AG20443 (cell line): ENCODE data around the gene RFC2.

Experiments
- DNase-seq: peaks from one replicate; pipeline ENCODE4 v3.0.0; 2012; ENCODE audit warnings: low spot score, mixed read lengths

RFC2 gene

DNA sequence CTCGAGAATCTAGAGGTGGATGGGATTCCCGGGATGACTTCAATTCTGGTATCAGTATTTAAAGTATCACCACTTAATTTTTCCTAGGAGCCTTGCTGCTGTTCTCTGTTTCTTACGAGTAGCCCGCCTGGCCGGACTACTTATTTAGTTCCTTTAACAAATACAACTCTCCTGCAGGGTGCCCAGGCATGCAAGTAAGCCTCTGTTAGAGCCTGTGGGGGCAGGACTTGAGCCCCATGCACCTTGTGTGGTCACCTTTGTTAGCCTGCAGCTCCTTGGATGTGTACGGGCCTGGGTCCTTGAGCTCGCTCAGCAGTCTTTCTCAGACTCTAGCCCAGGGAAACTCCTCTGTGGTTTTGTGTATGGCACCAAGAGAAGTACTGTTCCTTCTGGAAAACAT lies 63.9 kb downstream of the RFC2 start:
- no peak for DNase-seq

DNA sequence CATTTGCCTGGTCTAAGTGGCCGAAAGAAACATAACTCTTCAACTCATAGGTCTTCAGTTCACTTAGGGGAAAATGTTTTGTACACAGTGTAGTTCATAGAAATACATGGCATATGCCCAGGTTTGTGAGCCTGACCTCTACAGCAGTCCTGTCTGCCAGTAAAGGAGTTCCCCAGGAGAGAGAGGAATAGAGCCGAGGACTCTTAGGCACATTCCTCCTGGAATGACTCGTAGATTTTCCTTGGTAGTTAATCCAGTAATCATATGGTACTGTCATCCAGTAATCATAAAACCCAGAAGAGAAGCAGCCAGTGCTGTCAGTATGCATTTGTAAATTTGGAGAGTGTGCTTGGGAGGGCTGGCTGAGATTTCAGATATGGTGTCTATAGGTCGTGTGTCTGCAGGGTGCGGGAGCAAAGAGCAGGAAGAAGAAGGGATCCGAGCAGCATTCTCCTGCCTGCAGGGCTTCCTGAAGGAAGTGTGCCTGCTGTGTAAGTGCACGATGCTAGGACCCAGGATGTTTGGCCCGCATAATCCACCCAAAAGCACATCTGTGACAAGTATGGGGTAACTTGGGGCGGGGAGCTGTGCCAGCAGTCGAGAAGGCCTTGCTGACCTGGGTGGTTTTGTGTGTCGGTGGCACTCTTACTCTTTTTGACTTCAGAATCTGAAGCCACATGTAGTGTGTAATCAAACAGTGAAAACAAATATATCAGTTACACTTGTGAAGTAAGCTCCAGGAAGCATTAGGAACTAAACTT lies 66.1 kb downstream of the RFC2 start:
- DNase-seq: peak; percentile 62

DNA sequence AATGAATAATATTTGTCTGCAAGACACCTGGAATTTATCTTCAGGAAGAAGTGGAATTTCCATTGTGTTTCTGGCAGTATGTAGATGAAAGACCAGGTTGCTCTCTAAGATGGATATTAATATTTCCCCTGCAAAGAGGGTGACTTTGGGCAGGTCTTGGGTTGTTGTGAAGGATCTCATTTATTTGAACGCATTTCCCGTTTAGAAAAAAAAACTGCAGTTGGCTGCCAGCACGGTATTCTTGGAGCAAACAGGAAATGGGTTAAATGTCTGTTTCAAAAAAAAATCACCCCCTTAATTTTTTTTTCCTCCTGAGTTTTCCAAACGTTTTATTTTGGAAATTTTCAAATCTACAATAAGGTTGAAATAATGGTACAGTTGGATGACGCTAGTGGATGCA lies 68.6 kb downstream of the RFC2 start:
- DNase-seq: no peak

DNA sequence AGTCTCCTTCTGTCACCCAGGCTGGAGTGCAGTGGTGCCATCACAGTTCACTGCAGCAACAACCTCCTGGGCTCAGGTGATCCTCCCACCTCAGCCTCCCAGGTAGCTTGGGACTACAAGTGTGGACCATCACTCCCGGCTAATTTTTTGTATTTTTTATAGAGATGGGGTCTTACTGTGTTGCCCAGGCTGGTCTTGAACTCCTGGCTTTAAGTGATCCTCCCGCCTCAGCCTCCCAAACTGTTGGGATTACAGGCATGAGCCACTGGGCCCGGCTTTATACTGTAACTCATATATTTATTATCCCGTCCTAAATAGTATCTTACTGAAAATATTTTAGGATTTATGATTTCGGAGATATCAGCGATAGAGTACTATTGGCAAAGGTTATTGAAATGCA lies 69.2 kb downstream of the RFC2 start:
- no peak for DNase-seq

DNA sequence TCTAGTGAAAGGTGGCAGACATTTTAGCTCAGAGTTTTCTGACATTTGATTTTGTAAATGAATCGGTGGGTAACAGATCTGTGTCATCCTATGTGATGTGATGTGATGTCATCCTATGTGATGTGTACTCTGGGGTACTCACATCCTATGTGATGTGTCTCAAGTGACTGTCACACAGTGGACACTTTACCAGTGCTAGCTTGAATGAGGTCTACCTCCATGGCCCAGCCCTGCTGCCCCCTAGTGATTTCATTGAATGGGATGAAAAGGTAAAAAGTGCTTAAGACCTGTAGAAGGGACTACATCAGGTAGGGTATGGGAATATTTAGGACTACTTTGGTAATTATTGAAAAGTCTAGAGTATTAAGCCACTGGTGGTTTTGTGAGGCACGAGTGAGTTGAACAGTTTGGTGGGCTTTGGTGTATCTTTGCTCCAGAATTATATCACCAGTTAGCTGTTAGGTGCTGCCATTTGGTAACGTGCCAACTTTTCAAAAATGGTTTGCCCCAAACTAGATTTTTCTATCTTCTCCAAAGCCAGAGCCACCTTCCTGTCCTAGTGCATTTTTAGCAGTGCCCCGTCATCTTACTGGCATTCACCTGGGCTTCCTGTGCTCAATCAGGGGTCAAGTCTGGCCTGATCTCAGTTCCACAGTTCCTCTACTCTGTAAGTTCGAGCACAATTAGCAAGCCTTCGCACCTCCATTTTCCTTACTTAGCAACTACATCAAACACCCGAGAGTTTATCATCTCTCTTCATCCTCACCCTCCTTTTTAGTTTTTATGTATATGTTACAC lies 70.3 kb downstream of the RFC2 start:
- no peak for DNase-seq

DNA sequence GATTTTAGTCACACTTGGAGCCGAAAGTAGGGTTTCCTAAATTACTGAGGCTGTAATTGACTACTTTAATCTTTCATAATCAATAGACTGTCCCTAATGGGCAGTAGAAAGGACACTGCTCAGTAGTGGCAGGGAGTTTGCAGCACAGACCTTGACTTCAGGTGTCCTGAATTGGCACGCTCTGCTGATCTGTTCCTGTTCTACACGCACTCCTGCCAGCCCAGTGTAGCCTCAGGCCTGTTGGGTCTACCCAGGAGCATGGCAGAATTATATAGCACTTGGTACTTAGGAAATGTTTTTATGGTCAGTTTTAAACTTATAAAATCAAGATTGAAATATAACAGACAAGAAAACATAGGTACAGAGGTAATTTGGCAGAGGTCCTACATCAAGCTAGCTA lies 71.1 kb downstream of the RFC2 start:
- DNase-seq: no peak

DNA sequence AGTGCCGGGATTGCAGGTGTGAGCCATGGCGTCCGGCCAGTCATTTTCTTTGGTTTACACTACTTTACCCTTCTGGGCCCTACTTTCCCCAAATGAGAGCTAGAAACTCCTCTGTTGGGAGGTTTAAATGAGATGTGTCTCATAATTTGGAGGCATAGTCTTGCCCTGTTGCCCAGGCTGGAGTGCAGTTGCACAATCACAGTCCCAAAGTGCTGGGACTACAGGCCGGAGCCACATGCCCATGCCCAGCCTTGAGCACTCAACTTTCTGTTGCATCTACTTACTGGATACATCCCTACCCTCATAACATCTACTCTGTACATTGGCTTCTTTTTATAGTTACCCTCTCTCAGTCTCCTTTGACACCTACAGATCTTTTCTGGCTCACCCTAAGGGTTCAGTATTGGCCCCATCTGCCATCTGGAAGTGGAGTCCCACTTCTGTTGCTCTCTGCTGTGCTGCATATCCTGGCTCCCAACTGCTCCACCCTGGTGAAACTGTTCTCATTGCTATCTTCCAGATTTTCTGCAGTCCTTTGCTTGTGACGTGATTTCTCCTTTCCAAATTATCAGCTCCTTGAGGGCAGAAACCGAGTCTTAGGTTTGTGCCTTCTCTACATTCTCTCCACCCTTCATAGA lies 71.6 kb downstream of the RFC2 start:
- DNase-seq: no peak

DNA sequence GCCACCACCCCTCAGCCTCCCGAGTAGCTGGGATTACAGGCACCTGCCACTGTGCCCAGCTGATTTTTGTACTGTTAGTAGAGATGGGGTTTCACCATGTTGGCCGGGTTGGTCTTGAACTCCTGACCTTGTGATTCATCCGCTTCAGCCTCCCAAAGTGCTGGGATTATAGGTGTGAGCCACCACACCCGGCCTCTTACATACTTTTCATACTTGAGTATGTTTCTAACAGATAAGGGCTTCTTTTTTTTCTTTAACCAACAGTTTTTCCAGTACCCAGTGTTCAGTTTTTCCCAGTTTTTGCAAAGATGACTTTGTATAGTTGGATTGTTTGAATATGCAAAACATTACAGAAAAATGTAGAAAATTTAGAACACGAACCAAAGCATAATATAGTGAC lies 72.4 kb downstream of the RFC2 start:
- no peak for DNase-seq
